ENCODE data around the gene ARCN1. TPM values are rescaled to one million over a fixed set of nuclear protein-coding genes. Genes with fewer than 3 reads are reported as not detected.
A peak's percentile ranks its signal among the peaks of the same experiment; 100 is the strongest.

Gene ARCN1
- 139 TPM for polyA plus RNA-seq
- long read RNA-seq, donor 1, transcript ARCN1-201 (10 exons, 3,845 nt), result major isoform, 10 of 32 reads
- long read RNA-seq, donor 1, partial matches to known transcripts, result 21 of 32 reads
- long read RNA-seq, donor 1, other reads (novel, unspliced or antisense), result 0 of 32 reads
- long read RNA-seq, donor 2, transcript ARCN1-201 (10 exons, 3,845 nt), result major isoform, 26 of 88 reads
- long read RNA-seq, donor 2, partial matches to known transcripts, result 61 of 88 reads
- long read RNA-seq, donor 2, other reads (novel, unspliced or antisense), result 0 of 88 reads
- long read RNA-seq, donor 3, result 0 reads
- long read RNA-seq, donor 4, partial matches to known transcripts, result 0 of 2 reads
- long read RNA-seq, donor 4, other reads (novel, unspliced or antisense), result 0 of 2 reads
- long read RNA-seq, donor 5, transcript ARCN1-201 (10 exons, 3,845 nt), result major isoform, 12 of 27 reads
- long read RNA-seq, donor 5, partial matches to known transcripts, result 14 of 27 reads
- long read RNA-seq, donor 5, other reads (novel, unspliced or antisense), result 0 of 27 reads
- long read RNA-seq, donor 6, transcript ARCN1-201 (10 exons, 3,845 nt), result major isoform, 20 of 124 reads
- long read RNA-seq, donor 6, partial matches to known transcripts, result 104 of 124 reads
- long read RNA-seq, donor 6, other reads (novel, unspliced or antisense), result 0 of 124 reads
- long read RNA-seq, donor 7, transcript ARCN1-201 (10 exons, 3,845 nt), result major isoform, 5 of 33 reads
- long read RNA-seq, donor 7, partial matches to known transcripts, result 28 of 33 reads
- long read RNA-seq, donor 7, other reads (novel, unspliced or antisense), result 0 of 33 reads
- long read RNA-seq, donor 8, transcript ARCN1-201 (10 exons, 3,845 nt), result major isoform, 21 of 77 reads
- long read RNA-seq, donor 8, partial matches to known transcripts, result 56 of 77 reads
- long read RNA-seq, donor 8, other reads (novel, unspliced or antisense), result 0 of 77 reads
- long read RNA-seq, donor 9, transcript ARCN1-201 (10 exons, 3,845 nt), result major isoform, 12 of 53 reads
- long read RNA-seq, donor 9, partial matches to known transcripts, result 41 of 53 reads
- long read RNA-seq, donor 9, other reads (novel, unspliced or antisense), result 0 of 53 reads
- long read RNA-seq, donor 10, transcript ARCN1-201 (10 exons, 3,845 nt), result major isoform, 27 of 59 reads
- long read RNA-seq, donor 10, partial matches to known transcripts, result 32 of 59 reads
- long read RNA-seq, donor 10, other reads (novel, unspliced or antisense), result 0 of 59 reads
- long read RNA-seq, donor 11, transcript ARCN1-201 (10 exons, 3,845 nt), result major isoform, 24 of 47 reads
- long read RNA-seq, donor 11, partial matches to known transcripts, result 22 of 47 reads
- long read RNA-seq, donor 11, other reads (novel, unspliced or antisense), result 0 of 47 reads

- Histone ChIP-seq H3K27me3 (ENCODE audit: control insufficient read depth, insufficient read depth, low read length) (no peaks in the 10 kb centered on the region), H3K9me3 (ENCODE audit: control insufficient read depth, low read depth, low read length) (no peaks in the 10 kb centered on the region), H3K27ac (ENCODE audit: low read length) (peak within 1 kb of the TSS; percentile 99), H3K4me3 (ENCODE audit: low read length) (peak within 1 kb of the TSS; percentile 100), H3K36me3 (ENCODE audit: control insufficient read depth, insufficient read depth, low read length) (no peaks in the 10 kb centered on the region), H3K4me1 (ENCODE audit: control insufficient read depth, insufficient read depth, low read length) (peaks cover 3% of the 10 kb centered on the region)
- DNase-seq, result peak; percentile 75 to 88
- WGBS (ENCODE audit: insufficient coverage, low lambda C conversion rate), result 0% methylated on average over 1 of the region's 55 CpGs
Observed at GRCh38 chr11:118572061-118572980, at the start of gene ARCN1. ARCN1 (plus strand) TSS chr11:118572409; CDS start chr11:118572548, 139 bp downstream.

DNA sequence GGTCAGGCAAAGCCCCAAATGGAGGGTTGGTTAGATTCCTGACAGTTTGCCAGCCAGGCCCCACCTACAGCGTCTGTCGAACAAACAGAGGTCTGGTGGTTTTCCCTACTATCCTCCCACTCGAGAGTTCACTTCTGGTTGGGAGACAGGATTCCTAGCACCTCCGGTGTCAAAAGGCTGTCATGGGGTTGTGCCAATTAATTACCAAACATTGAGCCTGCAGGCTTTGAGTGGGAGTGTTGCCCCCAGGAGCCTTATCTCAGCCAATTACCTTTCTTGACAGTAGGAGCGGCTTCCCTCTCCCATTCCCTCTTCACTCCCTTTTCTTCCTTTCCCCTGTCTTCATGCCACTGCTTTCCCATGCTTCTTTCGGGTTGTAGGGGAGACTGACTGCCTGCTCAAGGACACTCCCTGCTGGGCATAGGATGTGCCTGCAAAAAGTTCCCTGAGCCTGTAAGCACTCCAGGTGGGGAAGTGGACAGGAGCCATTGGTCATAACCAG lies 49.6 kb upstream of the ARCN1 start:
- DNase-seq, result peak in 1 of 2 donors; percentile 28
- 33% methylated on average over 1 of the region's 6 CpGs for WGBS (ENCODE audit: insufficient coverage, low lambda C conversion rate)
- H3K27ac ChIP-seq (ENCODE audit: low read length), result no peak overlapping the region

GRCh38 chr11:118524356-118524755 lies 47.9 kb upstream of the ARCN1 start:
- Histone ChIP-seq H3K36me3 (ENCODE audit: control insufficient read depth, insufficient read depth, low read length) (peaks cover 59% of the 10 kb centered on the region), H3K27ac (ENCODE audit: low read length) (no peak overlapping the region), H3K4me1 (ENCODE audit: control insufficient read depth, insufficient read depth, low read length) (peaks cover 9% of the 10 kb centered on the region), H3K27me3 (ENCODE audit: control insufficient read depth, insufficient read depth, low read length) (no peaks in the 10 kb centered on the region), H3K4me3 (ENCODE audit: low read length) (no peak overlapping the region), H3K9me3 (ENCODE audit: control insufficient read depth, low read depth, low read length) (no peaks in the 10 kb centered on the region)
- no peak for DNase-seq

More for the DNA sequence above, 49.6 kb upstream of the ARCN1 start:
- Histone ChIP-seq H3K36me3 (ENCODE audit: control insufficient read depth, insufficient read depth, low read length) (peaks cover 65% of the 10 kb centered on the region), H3K27me3 (ENCODE audit: control insufficient read depth, insufficient read depth, low read length) (no peaks in the 10 kb centered on the region), H3K9me3 (ENCODE audit: control insufficient read depth, low read depth, low read length) (no peaks in the 10 kb centered on the region), H3K4me1 (ENCODE audit: control insufficient read depth, insufficient read depth, low read length) (peaks cover 8% of the 10 kb centered on the region), H3K4me3 (ENCODE audit: low read length) (no peak overlapping the region)

- H3K9me3 ChIP-seq (ENCODE audit: control insufficient read depth, low read depth, low read length), result no peaks in the 10 kb centered on the region
- no peak overlapping the region for H3K27ac ChIP-seq (ENCODE audit: low read length)
- no peak overlapping the region for H3K4me3 ChIP-seq (ENCODE audit: low read length)
- no peaks in the 10 kb centered on the region for H3K27me3 ChIP-seq (ENCODE audit: control insufficient read depth, insufficient read depth, low read length)
- 100% methylated on average over 2 of the region's 6 CpGs for WGBS (ENCODE audit: insufficient coverage, low lambda C conversion rate)
- DNase-seq, result no peak
- H3K36me3 ChIP-seq (ENCODE audit: control insufficient read depth, insufficient read depth, low read length), result peaks cover 53% of the 10 kb centered on the region
- H3K4me1 ChIP-seq (ENCODE audit: control insufficient read depth, insufficient read depth, low read length), result peaks cover 14% of the 10 kb centered on the region
Observed at GRCh38 chr11:118524757-118525470, 47.3 kb upstream of the ARCN1 start.

DNA sequence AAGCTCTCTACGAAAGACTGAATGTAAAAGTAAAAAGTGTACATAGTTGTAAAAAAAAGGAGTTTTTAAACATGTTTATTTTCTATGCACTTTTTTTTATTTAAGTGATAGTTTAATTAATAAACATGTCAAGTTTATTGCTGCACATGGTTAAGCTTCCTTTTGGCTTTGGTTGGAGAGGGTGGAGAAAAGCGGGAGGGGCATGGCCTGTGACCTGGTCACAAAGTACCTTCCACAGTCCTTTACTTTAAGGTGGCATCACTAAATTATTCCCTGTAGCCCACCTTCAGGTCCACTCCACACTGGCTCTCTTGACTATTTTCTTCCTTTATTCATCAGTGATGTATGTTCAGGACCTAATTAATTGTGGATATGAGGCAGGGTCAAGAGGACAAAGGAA lies 45.5 kb upstream of the ARCN1 start:
- H3K4me3 ChIP-seq (ENCODE audit: low read length), result no peak overlapping the region
- 50% methylated on average over 2 of the region's 2 CpGs for WGBS (ENCODE audit: insufficient coverage, low lambda C conversion rate)
- DNase-seq, result peak in 1 of 2 donors; percentile 15

GRCh38 chr11:118527109-118527508 lies 45.1 kb upstream of the ARCN1 start, which contains the start of gene TTC36:
TTC36 (plus strand) TSS chr11:118527474; CDS start chr11:118527495, 21 bp downstream.
- H3K27me3 ChIP-seq (ENCODE audit: control insufficient read depth, insufficient read depth, low read length), result no peaks in the 10 kb centered on the region

More for the DNA sequence above, 45.5 kb upstream of the ARCN1 start:
- Histone ChIP-seq H3K9me3 (ENCODE audit: control insufficient read depth, low read depth, low read length) (no peaks in the 10 kb centered on the region), H3K4me1 (ENCODE audit: control insufficient read depth, insufficient read depth, low read length) (peaks cover 20% of the 10 kb centered on the region), H3K27me3 (ENCODE audit: control insufficient read depth, insufficient read depth, low read length) (no peaks in the 10 kb centered on the region), H3K27ac (ENCODE audit: low read length) (no peak overlapping the region), H3K36me3 (ENCODE audit: control insufficient read depth, insufficient read depth, low read length) (peaks cover 36% of the 10 kb centered on the region)

DNA sequence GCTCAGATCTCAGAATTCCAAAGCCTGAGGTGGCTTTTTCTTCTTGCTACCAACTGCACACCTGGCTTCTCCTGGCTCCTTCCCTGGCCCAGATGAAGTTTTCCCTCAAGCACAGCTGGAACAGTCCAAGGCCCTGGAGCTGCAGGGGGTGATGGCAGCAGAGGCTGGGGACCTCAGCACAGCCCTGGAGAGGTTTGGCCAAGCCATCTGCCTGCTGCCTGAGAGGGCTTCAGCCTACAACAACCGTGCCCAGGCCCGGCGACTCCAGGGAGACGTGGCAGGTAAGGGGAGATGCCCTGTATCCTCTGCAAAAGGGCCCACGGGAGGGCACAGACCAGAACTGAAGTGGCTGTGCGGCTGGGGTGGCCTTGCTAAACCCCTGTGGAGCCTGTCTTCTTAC lies 43.7 kb upstream of the ARCN1 start:
- Histone ChIP-seq H3K4me1 (ENCODE audit: control insufficient read depth, insufficient read depth, low read length) (peaks cover 33% of the 10 kb centered on the region), H3K36me3 (ENCODE audit: control insufficient read depth, insufficient read depth, low read length) (peaks cover 20% of the 10 kb centered on the region), H3K27ac (ENCODE audit: low read length) (no peak overlapping the region), H3K27me3 (ENCODE audit: control insufficient read depth, insufficient read depth, low read length) (no peaks in the 10 kb centered on the region), H3K4me3 (ENCODE audit: low read length) (no peak overlapping the region), H3K9me3 (ENCODE audit: control insufficient read depth, low read depth, low read length) (no peaks in the 10 kb centered on the region)
- DNase-seq, result no peak
- WGBS (ENCODE audit: insufficient coverage, low lambda C conversion rate), result no CpG with 5 or more reads among the region's 6 CpGs

More at GRCh38 chr11:118527109-118527508, 45.1 kb upstream of the ARCN1 start, which contains the start of gene TTC36:
- H3K27ac ChIP-seq (ENCODE audit: low read length), result no peak within 1 kb of the TSS
- H3K36me3 ChIP-seq (ENCODE audit: control insufficient read depth, insufficient read depth, low read length), result peaks cover 32% of the 10 kb centered on the region
- peaks cover 24% of the 10 kb centered on the region for H3K4me1 ChIP-seq (ENCODE audit: control insufficient read depth, insufficient read depth, low read length)
- no CpG with 5 or more reads among the region's 3 CpGs for WGBS (ENCODE audit: insufficient coverage, low lambda C conversion rate)
- no peak within 1 kb of the TSS for H3K4me3 ChIP-seq (ENCODE audit: low read length)
- no peaks in the 10 kb centered on the region for H3K9me3 ChIP-seq (ENCODE audit: control insufficient read depth, low read depth, low read length)
- peak in 1 of 2 donors; percentile 11 for DNase-seq

GRCh38 chr11:118529584-118530175 lies 42.5 kb upstream of the ARCN1 start:
- no peaks in the 10 kb centered on the region for H3K27me3 ChIP-seq (ENCODE audit: control insufficient read depth, insufficient read depth, low read length)
- peak overlapping the region; percentile 72 for H3K4me3 ChIP-seq (ENCODE audit: low read length)
- H3K36me3 ChIP-seq (ENCODE audit: control insufficient read depth, insufficient read depth, low read length), result peaks cover 12% of the 10 kb centered on the region
- WGBS (ENCODE audit: insufficient coverage, low lambda C conversion rate), result 50% methylated on average over 1 of the region's 5 CpGs
- no peaks in the 10 kb centered on the region for H3K9me3 ChIP-seq (ENCODE audit: control insufficient read depth, low read depth, low read length)
- peak overlapping the region; percentile 14 for H3K27ac ChIP-seq (ENCODE audit: low read length)
- peak in 1 of 2 donors; percentile 37 for DNase-seq
- H3K4me1 ChIP-seq (ENCODE audit: control insufficient read depth, insufficient read depth, low read length), result peaks cover 42% of the 10 kb centered on the region
